DMS114 treated with DMSO at 0.1 percent for 48 hours (cell line): ENCODE results near the gene MFAP3.
"Not testable (repeated sequence)": the region's sequence is repeated elsewhere in the genome, so short reads cannot be mapped to it uniquely, and the experiment has no call there.

Experiments
- DNase-seq: peaks from one replicate; lab custom pipeline; 2025; ENCODE audit not compliant: unreplicated experiment; lab: John Stamatoyannopoulos, UW

The MFAP3 gene

GRCh38 chr5:154049636-154050035, 10.9 kb downstream of the MFAP3 start:
- DNase-seq: no peak

DNA sequence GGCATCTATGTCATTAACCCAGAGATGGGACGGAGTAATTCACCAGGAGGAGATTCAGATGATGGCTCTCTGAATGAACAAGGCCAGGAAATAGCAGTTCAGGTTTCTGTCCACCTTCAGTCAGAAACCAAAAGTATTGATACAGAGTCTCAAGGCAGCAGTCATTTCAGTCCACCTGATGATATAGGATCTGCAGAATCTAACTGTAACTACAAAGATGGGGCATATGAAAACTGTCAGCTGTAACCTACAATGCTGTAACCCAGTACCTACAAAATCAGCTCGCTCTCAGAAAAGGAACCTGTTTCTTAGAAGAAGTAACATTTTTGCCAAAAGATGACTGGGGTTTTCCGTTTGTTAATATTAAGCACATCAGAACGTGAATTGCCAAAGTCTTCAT, 14.7 kb downstream of the MFAP3 start:
- no peak for DNase-seq

- DNase-seq: no peak
Observed at GRCh38 chr5:154055201-154055600, 16.4 kb downstream of the MFAP3 start.

- no peak for DNase-seq
Observed at GRCh38 chr5:154058055-154059038, 19.6 kb downstream of the MFAP3 start.

DNA sequence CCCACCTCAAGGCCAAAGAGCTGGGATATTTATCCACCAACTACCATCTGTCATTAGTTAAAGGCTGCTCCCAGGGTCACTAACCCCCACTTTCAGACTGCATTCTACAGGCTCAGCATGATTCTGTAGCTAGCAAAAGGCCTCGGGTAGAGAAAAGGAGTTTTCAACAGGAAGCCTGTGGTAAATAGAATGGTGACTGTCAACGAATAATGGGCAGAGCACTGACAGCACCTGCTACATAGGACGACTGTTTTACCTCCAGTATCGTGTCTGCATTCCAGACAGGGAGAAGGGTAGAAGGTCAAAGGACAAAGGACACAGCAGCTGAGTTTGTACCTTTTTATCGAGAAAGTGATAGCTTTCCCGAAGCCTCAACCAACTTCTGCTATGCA, 20.3 kb downstream of the MFAP3 start:
- no peak for DNase-seq

DNA sequence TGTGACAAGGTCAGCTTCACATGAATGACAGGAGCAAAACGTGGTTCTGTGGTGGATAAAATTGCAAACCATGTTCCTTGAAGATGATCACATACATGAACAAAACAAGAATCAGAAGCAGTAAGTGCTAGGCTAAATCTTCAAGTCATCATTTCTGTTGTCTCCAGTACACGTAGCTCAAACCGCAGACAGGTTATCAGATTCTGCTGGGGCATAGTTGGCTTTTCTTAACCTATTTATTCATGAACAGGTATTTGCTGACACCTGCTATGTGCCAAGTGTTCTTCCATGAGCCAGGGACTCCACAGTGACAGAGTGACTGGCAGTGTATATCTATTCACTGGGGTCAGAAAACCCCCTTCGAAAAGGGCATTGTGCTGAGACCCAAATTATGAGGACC, 20.8 kb downstream of the MFAP3 start:
- no peak for DNase-seq

DNA sequence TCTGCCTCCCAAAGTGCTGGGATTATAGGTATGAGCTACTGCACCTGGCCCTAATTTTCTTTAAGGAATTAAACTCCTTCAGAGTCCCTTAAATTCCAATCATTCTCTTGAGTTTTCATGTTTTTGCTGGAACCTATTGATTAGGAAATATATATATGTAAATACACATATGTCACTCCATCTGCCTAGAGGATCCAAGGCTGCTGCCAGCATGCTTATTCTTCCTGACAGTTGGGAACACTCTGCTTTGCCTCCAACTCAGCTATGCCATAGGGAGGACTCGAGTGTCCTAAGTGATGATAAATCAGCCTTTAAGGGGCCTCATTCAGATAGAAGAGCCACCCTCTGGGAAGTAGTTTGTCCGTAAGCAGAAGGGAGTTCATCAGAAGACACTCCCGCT, 21.8 kb downstream of the MFAP3 start:
- DNase-seq: no peak

- DNase-seq: no peak
Observed at GRCh38 chr5:154063372-154063771, 24.6 kb downstream of the MFAP3 start.

DNA sequence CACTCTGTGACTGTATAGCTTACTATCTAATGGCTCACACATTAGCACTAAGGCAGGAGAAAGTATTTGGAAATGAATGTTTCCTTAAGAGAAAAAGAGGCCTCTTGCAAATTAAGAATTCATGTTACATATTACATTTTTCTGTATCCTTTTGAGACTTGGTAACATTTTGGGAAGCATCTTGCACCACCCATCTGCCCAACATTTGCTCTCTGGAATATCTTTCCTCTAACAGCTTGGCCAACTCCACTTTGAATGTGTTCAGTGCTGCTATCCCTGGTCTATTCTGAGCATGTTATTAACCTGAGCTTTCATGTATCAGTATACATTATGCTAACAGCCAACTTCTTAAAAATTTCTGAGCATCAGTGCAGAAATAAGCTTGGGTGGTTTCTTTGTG, 27.2 kb downstream of the MFAP3 start:
- DNase-seq: no peak

DNA sequence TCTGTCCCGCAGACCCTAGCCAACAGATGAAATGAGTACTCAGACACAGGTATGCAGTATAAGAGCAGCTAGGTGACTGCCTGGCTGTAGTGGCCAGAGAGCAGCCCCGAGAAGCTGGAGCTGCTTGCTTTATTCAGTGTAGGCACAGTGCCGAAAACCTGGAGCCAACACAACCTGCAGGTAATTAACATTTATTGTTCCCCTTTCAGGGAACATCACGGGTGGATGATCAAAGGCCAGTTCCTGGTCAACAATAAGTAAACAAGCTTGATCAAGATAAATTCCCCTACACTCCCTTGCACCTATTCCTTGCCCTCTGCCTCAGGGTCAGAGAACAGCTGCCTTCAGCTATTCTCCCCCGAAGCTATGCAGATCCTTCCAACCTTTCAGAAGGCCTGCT, 31.1 kb downstream of the MFAP3 start:
- DNase-seq: not testable (repeated sequence)

GRCh38 chr5:154071799-154072413, 33.1 kb downstream of the MFAP3 start:
- DNase-seq: no peak

GRCh38 chr5:154072414-154073171, 33.8 kb downstream of the MFAP3 start:
- peak; percentile 74 for DNase-seq

- DNase-seq: no peak
Observed at GRCh38 chr5:154076240-154076922, 37.6 kb downstream of the MFAP3 start.

- DNase-seq: no peak
Observed at GRCh38 chr5:154077696-154078095, 38.9 kb downstream of the MFAP3 start.

DNA sequence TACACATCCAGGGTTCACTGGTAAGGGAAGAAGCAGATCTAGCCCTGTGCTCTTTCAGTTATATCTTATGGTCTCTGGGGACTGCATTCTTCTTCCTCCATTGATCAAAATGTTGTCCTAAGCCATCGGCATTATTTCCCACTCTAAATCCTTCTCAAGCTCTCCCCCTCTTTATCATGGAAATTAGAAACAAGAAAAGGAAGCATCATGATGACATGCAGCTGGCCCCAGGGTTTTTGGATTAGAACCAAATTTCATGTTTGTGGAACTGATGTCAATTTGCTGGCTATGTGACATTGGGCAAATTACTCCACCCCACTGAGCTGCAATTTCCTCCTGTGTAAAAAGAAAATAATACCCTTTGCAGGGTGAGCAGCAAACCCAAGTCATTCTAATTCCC, 39.5 kb downstream of the MFAP3 start:
- no peak for DNase-seq

DNA sequence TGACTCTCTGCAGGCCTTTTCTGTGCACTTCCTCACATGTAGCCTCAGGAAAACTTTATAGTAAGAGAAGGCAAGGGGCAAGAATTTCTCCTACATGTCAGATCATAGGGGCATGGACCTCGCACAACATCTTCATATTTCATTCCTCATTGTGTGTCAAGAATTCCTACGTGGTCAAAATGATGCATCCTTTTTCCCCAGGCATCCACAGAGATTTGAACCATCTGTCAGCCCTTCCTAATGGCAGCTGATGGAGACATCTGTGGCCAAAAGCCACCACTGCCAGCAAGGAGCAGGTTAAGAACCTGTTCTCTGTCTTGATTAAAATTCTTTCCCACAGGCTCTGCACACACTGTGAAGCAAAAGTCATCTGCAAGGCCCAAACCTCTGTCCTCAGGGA, 42.5 kb downstream of the MFAP3 start:
- no peak for DNase-seq

DNA sequence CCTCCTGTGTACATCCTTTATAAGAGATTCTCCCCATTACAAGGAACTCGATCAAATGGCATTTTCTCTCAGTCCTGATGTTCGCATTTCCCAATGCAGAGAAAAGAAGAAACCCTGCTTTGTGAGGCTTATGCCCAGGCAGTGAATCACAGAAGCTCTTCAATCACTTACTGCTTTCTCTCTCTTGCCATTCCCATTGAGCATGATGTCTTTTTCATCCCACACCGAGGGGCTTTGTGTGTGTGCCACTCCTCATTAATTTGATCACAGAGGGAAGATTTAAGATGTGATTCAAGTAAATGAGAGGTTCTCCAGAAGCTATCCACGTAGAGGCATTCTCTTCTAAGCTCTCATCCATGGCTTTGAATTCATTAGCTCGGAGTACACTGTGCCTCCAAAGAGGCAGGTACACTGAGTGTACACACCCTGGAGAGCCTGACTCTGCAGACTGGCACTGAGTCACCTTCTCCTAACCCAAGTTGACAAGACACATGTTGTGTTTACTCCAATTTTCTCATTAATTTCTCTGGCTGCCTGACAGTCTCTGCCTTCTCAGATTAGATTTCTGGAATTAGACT, 45.4 kb downstream of the MFAP3 start:
- DNase-seq: no peak

GRCh38 chr5:154086146-154086545, 47.4 kb downstream of the MFAP3 start:
- DNase-seq: no peak

DNA sequence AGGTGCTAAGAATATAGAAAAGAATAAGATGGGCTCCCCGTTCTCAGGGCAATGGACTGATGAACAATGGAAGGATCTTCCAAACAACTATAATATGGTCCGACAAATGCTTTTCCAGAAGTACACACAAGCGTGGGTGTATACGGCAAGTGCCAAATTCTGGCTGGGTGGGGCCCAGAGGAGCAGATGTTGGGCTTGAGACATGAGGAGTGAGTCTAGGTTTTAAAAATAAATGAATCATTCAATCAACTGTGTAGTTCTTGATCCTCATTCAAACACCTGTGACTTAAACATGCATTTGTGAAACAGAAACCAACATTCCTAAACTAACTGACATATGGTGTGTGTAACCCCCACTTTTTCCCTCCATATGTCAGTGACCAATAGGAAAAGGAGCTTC, 47.9 kb downstream of the MFAP3 start:
- DNase-seq: no peak

DNA sequence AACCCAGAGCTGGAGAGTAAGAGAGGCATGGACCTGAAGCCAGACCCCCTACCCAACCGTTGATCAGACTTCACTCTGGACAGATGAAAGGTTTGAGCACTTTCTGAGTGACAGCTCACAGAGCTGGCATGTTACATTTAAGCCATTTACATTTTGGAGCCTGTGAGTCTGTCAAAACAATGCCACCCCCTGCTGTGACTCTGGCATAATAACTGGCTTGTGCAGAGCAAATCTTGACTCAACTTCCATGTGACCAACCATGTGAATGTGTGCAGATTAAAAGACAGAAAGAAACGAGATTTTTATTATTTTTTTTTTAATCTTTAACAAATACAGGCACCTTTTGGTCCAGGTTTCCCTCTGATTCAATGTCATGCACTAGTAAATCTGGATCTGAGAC, 48.5 kb downstream of the MFAP3 start:
- no peak for DNase-seq

DNA sequence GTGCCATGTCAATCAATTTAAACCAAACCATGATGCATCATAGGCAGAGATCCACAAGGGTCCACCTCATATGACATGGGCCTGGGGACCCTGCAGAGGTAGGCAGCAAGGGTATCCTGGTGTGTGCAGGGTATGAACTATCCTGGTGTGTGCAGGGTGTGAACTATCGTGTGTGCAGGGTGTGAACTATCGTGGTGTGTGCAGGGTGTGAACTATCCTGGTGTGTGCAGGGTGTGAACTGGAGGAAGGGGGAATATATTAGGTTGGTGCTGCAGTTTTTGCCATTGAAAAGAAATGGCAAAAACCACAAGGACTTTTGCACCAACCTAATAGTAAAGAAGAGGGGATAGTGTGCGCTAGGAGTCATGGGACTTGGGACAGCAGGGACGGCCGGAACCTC, 50.0 kb downstream of the MFAP3 start:
- no peak for DNase-seq
